Pancreas (tissue), 10 donors: Measurements from ENCODE around the gene CERT1. TPM values are rescaled to one million over a fixed set of nuclear protein-coding genes. Genes with fewer than 3 reads are reported as not detected.

Experiments
- ATAC-seq, 4 donors: fragments of 200-7000 bp; cut with Tn5 transposase; one replicate each; pipeline versions ENCODE4 v1.8.0 to v1.9.1; 2020; ENCODE audit warnings: mild to moderate bottlenecking in 4 of 4, moderate library complexity in 4 of 4
- DNase-seq, 6 donors: peaks; one replicate each; pipeline ENCODE4 v3.0.0-alpha.2; 2020
- FAIRE-seq: peaks from 2 replicates; lab custom pipeline; 2012; peaks lifted over from hg19 to GRCh38; lab: Jason Lieb, UNC
- H3K27ac ChIP-seq, 4 donors: fragments of 200-600 bp; sonication (generic); 1 replicate in 3 of 4; 2 replicates in 1 of 4; pipeline versions ENCODE4 v1.5.0 to v1.8.0; 2020
- H3K27me3 ChIP-seq, 4 donors: fragments of 200-600 bp; one replicate each; pipeline ENCODE4 v1.8.0; 2021
- H3K36me3 ChIP-seq, 3 donors: fragments of 200-600 bp; sonication (generic) in 1 of 3; one replicate each; pipeline versions ENCODE4 v1.5.0 to v1.8.0; 2020 to 2021
- H3K4me1 ChIP-seq, 3 donors: fragments of 200-600 bp; one replicate each; pipeline ENCODE4 v1.8.0; 2021
- H3K4me3 ChIP-seq, 4 donors: fragments of 200-600 bp; sonication (generic) in 2 of 4; one replicate each; pipeline versions ENCODE4 v1.5.0 to v1.8.0; 2020 to 2021
- H3K9me3 ChIP-seq, 4 donors: fragments of 200-600 bp; one replicate each; pipeline ENCODE4 v1.8.0; 2021
- CTCF ChIP-seq, 4 donors: fragments of 200-600 bp; sonication (generic) in 3 of 4; IDR thresholded peaks; one replicate each; pipeline versions ENCODE4 v1.5.0 to v1.8.0; 2021; ENCODE audit warnings: antibody characterized with exemption in 4 of 4
- WGBS, 2 donors: extraction: QIAGEN DNeasy Blood & Tissue Kit; methylation state at CpG; one replicate each; pipeline ENCODE4 v1.1.7; 2013; 5-methylcytosine and 5-hydroxymethylcytosine counted together
- intact Hi-C, 3 donors: fragments of 100-400 bp; cut with DNase I; formaldehyde crosslinking; loops; one replicate each; pipeline versions ENCODE4 v1.11.1 to v1.14.2; 2022
- polyA plus RNA-seq, 2 donors: library from polyadenylated mRNA; stranded (reverse); fragments of 200-250 nt; gene quantifications; one replicate each; pipeline ENCODE4 v1.2.3, GENCODE V29; 2013
- total RNA-seq, 6 donors: library from RNA; stranded (reverse); fragmentation: NEBNext Ultra II Directional in 4 of 6; extraction: Animal tissue kit (Norgen Biotek cat#: 25700) in 4 of 6; gene quantifications; one replicate each; pipeline versions ENCODE4 v1.2.1 to v1.2.4, GENCODE V29; 2021 to 2023
- donor health status: healthy with polysubstance abuse.
- donor health status: DM: no; HTN: no; CAD: no; lungs with moderate emphysema.
- donor health status: DM: no; HTN: no; CAD: no.
- donor health status: control.
- donor health status: control.
- donor health status: Bipolar disorder and iron deficiency.
- donor health status: DM: yes; HTN: yes; CAD: no.
- donor health status: DM: no; HTN: no; CAD: no.
- donor health status: DM: no; HTN: no; CAD: no.
- donor health status: DM: yes; HTN: yes; CAD: no.

Gene CERT1
- total and polyA plus RNA-seq, 8 donors: 6.2 to 22.7 (median 11.1) TPM

- Histone ChIP-seq H3K36me3 (no peaks in the 10 kb centered on the region), H3K9me3 (no peaks in the 10 kb centered on the region), H3K27me3 (no peaks in the 10 kb centered on the region), H3K4me3 (no peak overlapping the region), H3K27ac (no peak overlapping the region), H3K4me1 (peaks cover 0 to 5% (median 0%) of the 10 kb centered on the region in 3 donors)
- intact Hi-C loops: no loop called here
- DNase-seq (no peak), ATAC-seq (no peak), FAIRE-seq (no peak)
- TF ChIP-seq CTCF (IDR thresholded peaks at IDR 0.05): no peak
These were observed 144.0 kb downstream of the CERT1 start for GRCh38 chr5:75367401-75367800.

- no peak overlapping the region for H3K27ac ChIP-seq
- no peaks in the 10 kb centered on the region for H3K36me3 ChIP-seq
- H3K4me1 ChIP-seq: peaks cover 0 to 5% (median 0%) of the 10 kb centered on the region in 3 donors
- intact Hi-C loops: no loop called here
- FAIRE-seq (no peak), DNase-seq (no peak), ATAC-seq (no peak)
- WGBS, 2 donors: 82 to 83% methylated on average over 9 of the region's 9 CpGs
- H3K9me3 ChIP-seq: no peaks in the 10 kb centered on the region
- TF ChIP-seq CTCF (IDR thresholded peaks at IDR 0.05): no peak
- H3K27me3 ChIP-seq: no peaks in the 10 kb centered on the region
- no peak overlapping the region for H3K4me3 ChIP-seq
These were observed 144.6 kb downstream of the CERT1 start for GRCh38 chr5:75366787-75367186.

GRCh38 chr5:75365740-75366139 lies 145.7 kb downstream of the CERT1 start:
- intact Hi-C loops: no loop called here
- DNase-seq: no peak
- Histone ChIP-seq H3K27me3 (no peaks in the 10 kb centered on the region), H3K27ac (no peak overlapping the region), H3K36me3 (no peaks in the 10 kb centered on the region), H3K4me3 (no peak overlapping the region), H3K9me3 (no peaks in the 10 kb centered on the region), H3K4me1 (peaks cover 0 to 8% (median 5%) of the 10 kb centered on the region in 3 donors)
- no peak for ATAC-seq
- WGBS, 2 donors: 17 to 32% methylated on average over 1 of the region's 1 CpG
- no peak for FAIRE-seq
- TF ChIP-seq CTCF (IDR thresholded peaks at IDR 0.05): no peak

- no peak for ATAC-seq
- H3K27me3 ChIP-seq: no peaks in the 10 kb centered on the region
- no peak overlapping the region for H3K27ac ChIP-seq
- peaks cover 0 to 5% (median 0%) of the 10 kb centered on the region in 3 donors for H3K36me3 ChIP-seq
- no peak for TF ChIP-seq CTCF (IDR thresholded peaks at IDR 0.05)
- no peak for DNase-seq
- 86 to 87% methylated on average over 7 of the region's 7 CpGs for WGBS, 2 donors
- H3K4me3 ChIP-seq: no peak overlapping the region
- no peaks in the 10 kb centered on the region for H3K9me3 ChIP-seq
- intact Hi-C loops: no loop called here
- peaks cover 0 to 8% (median 5%) of the 10 kb centered on the region in 3 donors for H3K4me1 ChIP-seq
- FAIRE-seq: no peak
These were observed 146.7 kb downstream of the CERT1 start for GRCh38 chr5:75364571-75365280.
